Stimulated activated CD4-positive, alpha-beta T cell treated with anti-CD3 and anti-CD28 coated beads, Interleukin-2, amount 100 ng/mL, for 4 hours (primary cell): Measurements from ENCODE around the gene ASIC2.
"Not testable (repeated sequence)": the region's sequence is repeated elsewhere in the genome, so short reads cannot be mapped to it uniquely, and the experiment has no call there.

Experiments
- DNase-seq: peaks from one replicate; pipeline ENCODE4 v3.0.0-alpha.2; 2020; ENCODE audit warnings: low read depth

The ASIC2 gene

DNA sequence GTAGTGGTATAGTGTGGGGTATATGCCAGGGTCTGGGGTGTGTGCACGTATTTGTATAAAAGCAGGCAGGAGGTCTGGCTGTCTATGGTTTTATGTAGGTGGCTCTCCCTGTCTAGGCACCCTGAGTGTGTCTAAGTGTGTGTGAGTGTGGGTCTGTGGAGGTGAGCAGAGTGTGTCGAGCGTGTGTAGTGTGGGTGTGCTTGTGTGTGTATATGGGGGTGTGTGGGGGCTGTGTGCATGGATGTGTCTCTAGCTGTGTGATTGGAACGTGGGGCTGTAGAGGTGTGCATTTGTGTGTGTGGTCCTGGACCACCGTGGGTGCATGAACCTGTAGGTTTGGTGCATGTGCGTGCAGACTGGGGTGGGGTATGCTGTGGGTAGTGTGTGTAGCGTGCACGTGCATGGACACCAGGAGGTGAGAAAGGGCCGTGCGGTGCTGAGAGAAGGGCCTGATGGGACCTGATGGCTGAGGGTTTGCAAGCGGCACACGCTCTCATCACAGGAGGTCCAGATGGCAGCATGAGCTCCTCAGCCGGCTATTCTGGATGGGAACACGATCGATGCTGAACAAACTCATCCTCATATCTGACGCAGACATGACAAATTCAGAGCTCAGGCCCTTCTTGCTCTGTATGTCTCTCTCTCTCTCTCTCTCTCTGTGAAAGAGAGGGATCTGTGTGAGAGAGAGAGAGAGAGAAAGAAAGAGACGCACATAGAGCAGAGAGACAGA lies 273.8 kb downstream of the ASIC2 start:
- DNase-seq: no peak

- DNase-seq: no peak
Measured at GRCh38 chr17:33017366-33017765, 275.7 kb downstream of the ASIC2 start.

DNA sequence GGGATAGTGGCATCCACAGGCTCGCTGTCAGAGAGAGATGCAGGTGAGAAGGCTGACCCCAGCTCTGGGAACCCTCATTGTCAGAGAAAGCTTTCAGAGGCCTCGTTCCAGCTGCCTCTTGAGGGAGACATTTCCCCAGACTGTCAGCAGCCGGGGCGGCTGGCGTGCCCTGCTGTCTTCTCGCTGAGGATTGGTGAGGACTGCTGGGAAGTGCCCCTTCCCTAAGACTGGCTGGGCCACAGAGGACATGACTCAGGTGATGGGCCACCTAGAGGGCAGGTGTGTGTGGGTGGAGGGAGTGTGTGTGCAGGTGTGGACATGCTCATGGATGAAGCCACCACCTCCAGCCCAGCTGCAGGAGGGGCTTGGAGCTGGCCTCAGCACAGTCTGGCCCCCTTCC lies 276.2 kb downstream of the ASIC2 start:
- no peak for DNase-seq

DNA sequence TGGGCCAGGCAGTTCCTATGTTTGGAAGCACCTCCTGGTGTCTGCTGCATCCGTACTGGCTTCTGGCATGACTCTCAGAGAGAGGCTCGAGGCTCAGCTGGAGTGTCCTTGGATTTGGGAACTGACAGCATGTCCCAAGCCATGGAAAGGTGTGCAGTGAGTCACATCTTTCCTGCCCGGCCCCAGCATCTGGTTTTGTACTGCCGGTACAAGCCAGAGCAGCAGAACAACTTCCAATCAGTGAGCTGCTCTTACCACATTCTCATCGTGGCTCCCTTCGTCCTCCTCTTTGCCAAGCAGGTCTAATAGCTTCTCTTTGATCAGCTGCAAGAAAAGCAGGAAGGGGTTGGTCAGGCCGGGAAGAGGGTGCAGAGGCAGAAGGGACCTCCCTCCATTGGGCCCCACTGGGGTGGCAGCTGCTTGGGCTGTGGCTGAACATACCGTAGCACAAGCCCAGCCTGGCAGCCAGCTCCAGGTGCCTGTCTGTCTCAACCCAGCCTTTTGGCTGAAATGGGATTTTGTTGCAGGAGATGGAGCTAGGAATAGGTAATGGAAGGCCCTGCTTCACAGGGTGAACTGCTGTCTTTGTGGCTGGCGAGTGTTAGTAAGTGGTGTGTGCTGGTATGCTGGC lies 277.3 kb downstream of the ASIC2 start:
- no peak for DNase-seq

DNA sequence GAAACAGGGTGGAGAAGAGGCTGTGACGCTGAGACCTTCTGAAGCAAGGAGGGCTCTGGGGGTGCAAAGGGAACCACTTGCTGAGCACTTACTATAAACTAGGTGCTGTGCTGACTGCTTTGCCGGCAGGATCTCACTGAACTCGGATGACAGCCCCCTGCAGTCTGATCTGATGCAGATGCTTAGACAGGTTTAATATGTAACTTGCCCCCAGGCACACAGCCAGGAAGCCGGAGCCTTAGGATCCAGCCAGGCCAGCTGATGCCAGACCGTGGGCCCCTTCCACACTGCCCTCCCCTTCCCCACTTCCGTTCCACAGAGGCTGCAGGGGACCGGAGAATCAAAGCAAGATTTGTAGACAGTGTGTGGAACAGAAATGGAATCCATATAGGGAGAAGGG lies 278.3 kb downstream of the ASIC2 start:
- DNase-seq: no peak

DNA sequence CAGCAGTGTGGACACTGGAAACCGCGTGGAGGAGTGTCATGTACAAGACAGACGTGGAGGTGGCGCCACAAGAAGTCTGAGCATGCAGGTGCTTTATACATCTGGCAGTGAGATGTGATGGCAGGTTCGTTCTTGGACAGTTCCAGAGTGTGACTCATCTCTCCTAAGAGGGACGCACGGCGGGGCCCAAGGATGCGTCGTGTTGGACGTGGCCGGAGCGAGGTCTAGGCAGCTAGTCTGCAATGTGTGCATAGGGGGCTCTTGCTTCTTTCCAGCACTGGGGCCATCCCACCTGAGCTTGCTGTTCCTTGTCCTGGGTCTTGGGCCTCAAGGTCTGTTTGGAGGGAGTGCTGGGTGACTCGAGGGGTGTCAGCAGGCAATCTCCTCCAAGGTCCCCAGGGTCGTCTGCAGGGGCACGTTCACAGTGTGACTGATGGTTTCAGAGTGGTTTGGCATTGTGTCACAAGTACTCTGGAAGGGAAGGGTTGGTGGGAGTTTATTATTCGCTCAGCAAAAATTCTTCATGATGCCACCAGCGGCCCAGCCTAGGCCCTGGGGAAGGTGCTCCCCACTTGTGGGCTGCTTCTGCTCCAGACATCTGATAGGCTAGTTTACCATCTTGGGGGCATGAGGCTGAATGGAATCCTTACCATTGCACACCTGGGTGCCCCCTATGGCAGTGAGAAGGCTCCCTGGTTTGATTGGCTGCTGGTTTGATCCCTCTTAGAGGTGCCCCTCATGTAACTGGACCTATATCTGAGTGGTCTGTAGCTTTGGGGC lies 279.3 kb downstream of the ASIC2 start:
- no peak for DNase-seq

GRCh38 chr17:33012522-33013033 lies 280.5 kb downstream of the ASIC2 start:
- no peak for DNase-seq

- DNase-seq: no peak
Measured at GRCh38 chr17:33009636-33010035, 283.5 kb downstream of the ASIC2 start.

- DNase-seq: no peak
Measured at GRCh38 chr17:33007186-33007585, 285.9 kb downstream of the ASIC2 start.

DNA sequence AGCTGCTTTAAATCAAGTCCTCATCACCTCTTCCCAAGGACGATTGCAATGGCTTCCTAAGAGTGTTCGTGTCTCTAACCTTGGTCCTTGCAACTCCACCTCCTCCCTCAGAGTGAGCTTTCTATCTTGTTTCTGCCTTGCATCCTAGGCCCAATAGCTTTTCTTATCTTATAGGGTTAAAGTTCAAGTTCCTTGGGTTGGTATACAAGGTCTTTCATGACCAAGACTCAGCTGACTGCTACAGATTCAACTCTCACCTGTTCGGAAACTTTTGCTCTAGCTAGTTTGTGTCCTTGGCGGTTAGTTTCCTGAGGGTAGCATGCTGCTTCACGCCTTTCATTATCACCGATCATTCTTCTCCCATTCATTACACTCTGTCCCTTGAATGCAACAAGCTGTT lies 290.8 kb downstream of the ASIC2 start:
- no peak for DNase-seq

DNA sequence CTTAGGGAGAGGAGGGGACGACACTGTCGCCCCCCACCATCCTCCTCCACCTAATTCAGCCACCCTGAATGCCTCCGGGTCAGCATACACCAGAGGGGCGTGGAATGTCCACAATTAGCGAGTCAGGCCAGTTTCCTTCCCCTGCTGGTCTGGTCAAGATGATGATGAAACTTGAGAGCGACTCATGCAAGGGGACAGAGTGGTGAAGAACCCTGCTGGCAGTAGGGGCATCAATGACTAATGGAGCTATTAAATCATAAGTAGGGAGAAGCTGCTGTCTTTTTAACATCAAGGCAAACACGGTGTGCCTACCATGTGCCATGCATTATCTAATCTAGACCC lies 294.2 kb downstream of the ASIC2 start:
- DNase-seq: no peak

DNA sequence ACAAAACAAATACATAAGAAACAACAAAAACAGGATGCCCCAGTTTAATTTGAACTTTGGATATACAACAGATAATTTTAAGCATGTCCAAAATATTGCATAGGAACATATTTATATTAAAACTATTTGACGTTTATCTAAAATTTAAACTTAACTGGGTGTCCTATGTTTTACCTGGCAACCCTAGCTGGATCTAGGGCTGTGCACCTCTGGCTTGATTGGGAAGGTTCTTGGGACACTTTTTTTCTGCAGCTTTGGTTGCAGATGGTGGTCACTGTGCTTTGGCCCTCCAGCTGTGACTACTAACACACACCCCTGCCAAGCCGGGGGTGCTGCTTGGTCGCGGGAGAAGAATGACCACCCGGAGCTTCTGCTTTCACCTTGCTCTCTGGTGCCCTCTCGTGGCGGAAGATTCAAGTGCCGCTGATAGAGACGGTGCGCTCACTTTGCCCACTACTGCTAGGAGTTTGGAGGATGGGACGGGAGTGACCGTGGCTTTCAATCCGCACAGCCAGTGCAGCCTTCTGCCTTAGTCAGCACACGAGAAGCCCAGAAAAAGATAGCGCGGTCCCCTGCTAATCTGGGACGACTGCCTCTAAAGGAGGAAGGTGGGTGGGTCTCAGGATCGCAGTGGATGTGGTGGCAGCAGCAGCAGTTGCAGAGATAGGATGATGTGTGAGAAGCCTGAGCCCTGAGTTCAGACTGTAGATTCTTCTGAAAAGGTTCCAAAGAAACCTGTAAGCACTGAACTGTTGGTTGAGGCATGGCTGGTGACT lies 294.8 kb downstream of the ASIC2 start:
- peak; percentile 44 for DNase-seq

GRCh38 chr17:32995416-32996045 lies 297.6 kb downstream of the ASIC2 start:
- no peak for DNase-seq

- no peak for DNase-seq
Measured at GRCh38 chr17:32993977-32994376, 299.1 kb downstream of the ASIC2 start.

GRCh38 chr17:32992321-32993033 lies 300.6 kb downstream of the ASIC2 start:
- DNase-seq: no peak

DNA sequence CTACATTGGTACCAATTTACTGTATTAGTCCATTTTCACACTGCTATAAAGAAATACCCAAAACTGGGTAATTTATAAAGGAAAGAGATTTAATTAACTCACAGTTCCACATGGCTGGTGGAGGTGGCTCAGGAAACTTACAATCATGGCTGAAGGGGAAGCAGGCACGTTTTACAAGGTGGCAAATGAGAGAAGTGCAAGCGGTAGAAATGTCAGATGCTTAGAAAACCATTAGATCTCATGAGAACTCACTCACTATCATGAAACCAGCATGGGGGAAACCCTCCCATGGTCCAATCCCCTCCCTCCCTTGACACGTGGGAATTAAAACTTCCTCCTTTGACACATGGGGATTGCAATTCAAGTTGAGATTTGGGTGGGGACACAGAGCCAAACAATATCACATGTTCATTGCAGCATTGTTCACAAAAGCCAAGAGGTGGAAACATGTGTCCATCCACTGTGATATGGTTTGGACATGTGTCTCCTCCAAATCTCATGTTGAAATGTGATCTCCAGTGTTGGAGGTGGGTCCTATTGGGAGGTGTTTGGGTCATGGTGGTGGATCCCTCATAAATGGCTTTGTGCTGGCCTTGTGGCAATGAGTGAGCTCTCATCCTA lies 304.5 kb downstream of the ASIC2 start:
- DNase-seq: no peak

DNA sequence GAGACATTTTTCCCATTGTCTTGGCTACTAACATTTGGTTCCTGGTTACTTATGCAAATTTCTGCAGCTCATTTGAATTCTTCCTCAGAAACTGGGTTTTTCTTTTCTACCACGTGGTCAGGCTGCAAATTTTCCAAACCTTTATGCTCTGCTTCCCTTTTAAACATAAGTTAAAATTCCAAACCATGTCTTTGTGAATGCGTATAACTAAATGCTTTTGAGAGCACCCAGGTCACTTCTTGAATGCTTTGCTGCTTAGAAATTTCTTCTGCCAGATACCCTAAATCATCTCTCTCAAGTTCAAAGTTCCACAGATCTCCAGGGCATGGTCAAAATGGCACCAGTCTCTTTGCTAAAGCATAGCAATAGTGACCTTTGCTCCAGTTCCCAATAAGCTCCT lies 305.2 kb downstream of the ASIC2 start:
- DNase-seq: not testable (repeated sequence)

- not testable (repeated sequence) for DNase-seq
Measured at GRCh38 chr17:32987453-32987805, 305.7 kb downstream of the ASIC2 start.

DNA sequence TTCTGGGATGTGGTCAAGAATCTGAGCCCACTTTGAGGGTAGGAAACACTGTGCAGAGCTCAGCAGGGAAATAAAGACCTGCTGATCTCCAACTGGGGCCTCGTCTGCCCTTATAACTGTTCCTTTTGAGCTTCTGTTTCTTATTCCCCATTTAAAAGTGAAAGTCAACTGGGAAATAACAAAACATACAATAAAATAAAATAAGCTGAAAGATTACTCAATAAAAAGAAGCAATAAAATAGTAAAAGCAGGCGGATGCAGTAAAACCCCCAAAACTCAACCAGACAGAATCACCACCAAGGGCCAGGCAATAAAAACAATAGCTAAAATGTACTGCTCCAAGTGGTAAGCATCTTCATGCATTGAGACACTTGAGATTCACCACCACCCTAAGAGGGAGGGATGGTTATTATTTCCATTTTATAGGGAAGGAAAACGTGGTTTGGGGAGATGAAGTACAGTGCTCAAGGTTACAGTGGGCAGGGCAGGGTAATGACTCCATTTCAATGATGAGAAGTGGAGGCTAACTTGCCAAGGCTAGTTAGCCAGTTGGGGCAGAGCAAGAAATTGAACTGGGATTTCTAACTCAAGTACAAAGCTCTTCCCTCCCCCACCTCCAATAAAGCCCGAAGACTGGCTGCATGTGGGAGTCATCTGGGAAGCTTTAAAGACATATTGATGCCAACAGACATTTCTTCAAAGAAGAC lies 307.9 kb downstream of the ASIC2 start:
- no peak for DNase-seq

DNA sequence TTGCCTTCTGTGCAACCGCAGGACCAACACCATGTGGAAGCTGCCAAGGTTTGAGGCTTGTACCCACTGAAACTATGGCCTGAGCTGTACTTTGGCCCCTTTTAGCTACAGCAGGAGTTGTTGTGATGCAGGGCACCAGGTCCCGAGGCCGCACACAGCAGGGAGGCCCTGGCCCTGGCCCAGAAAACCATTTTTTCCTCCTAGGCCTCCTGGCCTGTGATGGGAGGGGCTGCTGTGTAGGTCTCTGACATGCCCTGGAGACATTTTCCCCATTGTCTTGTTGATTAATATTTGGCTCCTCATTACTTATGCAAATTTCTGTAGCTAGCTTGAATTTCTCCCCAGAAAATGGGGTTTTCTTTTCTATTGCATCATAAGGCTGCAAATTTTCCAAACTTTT lies 311.5 kb downstream of the ASIC2 start:
- DNase-seq: not testable (repeated sequence)
